ENCODE results near the gene NEDD4L.

GRCh38 chr18:58280191-58280590, 236.2 kb downstream of the NEDD4L start:
- TF ChIP-seq CTCF (IDR thresholded peaks at IDR 0.05; ENCODE audit: insufficient read depth, low read depth, low read length), result no peak
- TF ChIP-seq EZH2 (IDR thresholded peaks at IDR 0.05; ENCODE audit: insufficient read depth, low read length), result no peak
